Mucosa of stomach (tissue), 1 donor: Measurements from ENCODE around the gene NANS.
A peak's percentile ranks its signal among the peaks of the same experiment; 100 is the strongest.
"Not testable (repeated sequence)": the region's sequence is repeated elsewhere in the genome, so short reads cannot be mapped to it uniquely, and the experiment has no call there.

Source experiments
- H3K27me3 ChIP-seq: one replicate; pipeline ENCODE4 v1.7.0; 2013; ENCODE audit warnings: mild to moderate bottlenecking, low read length; ENCODE audit not compliant: control insufficient read depth, insufficient read depth
- H3K36me3 ChIP-seq: one replicate; pipeline ENCODE4 v1.7.0; 2013; ENCODE audit warnings: low read length; ENCODE audit not compliant: control insufficient read depth, insufficient read depth
- H3K4me1 ChIP-seq: one replicate; pipeline ENCODE4 v1.7.0; 2013; ENCODE audit warnings: mild to moderate bottlenecking, low read length; ENCODE audit not compliant: control insufficient read depth, insufficient read depth
- H3K4me3 ChIP-seq: one replicate; pipeline ENCODE4 v1.7.0; 2013; ENCODE audit warnings: low read length
- H3K9ac ChIP-seq: one replicate; pipeline ENCODE4 v1.7.0; 2013; ENCODE audit warnings: mild to moderate bottlenecking, low read length, moderate library complexity
- H3K9me3 ChIP-seq: one replicate; pipeline ENCODE4 v1.7.0; 2013; ENCODE audit warnings: mild to moderate bottlenecking, low read length, moderate library complexity; ENCODE audit not compliant: control insufficient read depth
- donor health status: Pancreatic carcinoma.

NANS gene

DNA sequence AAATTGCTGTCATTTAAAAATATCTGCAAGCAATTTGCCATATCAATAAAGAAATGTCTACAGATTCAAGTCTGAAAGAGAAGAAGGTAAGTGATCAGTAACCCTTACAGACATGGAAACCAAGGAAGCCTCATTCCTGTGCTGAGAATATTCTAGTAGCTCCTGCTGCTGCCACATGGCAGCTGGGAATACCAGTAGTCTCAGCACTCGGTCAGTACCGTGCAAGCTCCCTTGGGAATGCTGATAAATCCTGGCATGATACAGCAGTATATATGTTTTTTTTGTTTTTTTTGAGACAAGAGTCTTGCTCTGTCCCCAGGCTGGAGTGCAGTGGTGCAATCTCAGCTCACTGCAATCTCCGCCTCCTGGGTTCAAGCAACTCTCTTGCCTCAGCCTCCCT is 27.9 kb downstream of the NANS start:
- no peak overlapping the region for H3K4me3 ChIP-seq
- H3K9me3 ChIP-seq = no peaks in the 10 kb centered on the region
- no peaks in the 10 kb centered on the region for H3K27me3 ChIP-seq
- H3K36me3 ChIP-seq = peaks cover 10% of the 10 kb centered on the region
- no peak overlapping the region for H3K9ac ChIP-seq
- H3K4me1 ChIP-seq = peaks cover 28% of the 10 kb centered on the region

DNA sequence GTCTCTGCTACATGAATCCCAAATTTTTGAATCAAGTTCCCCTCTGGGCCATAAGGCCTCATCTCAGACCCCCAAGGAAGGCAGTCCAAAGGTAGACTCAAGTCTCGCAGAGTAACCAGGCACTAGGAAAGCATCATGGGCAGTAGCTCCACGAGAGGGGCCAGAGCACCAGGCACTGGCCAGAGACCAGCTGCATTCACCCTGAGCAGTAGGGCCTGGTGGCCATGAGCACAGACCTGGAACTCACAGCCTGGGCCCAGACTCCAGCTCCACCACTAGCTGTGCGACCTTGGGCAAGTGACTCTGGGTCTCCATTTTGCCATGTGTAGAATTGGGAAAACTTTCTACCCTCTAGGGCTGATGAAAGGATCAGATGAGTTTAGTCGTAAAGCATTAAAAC is 28.5 kb downstream of the NANS start:
- no peaks in the 10 kb centered on the region for H3K27me3 ChIP-seq
- no peak overlapping the region for H3K9ac ChIP-seq
- peaks cover 10% of the 10 kb centered on the region for H3K36me3 ChIP-seq
- peaks cover 28% of the 10 kb centered on the region for H3K4me1 ChIP-seq
- H3K4me3 ChIP-seq = no peak overlapping the region
- no peaks in the 10 kb centered on the region for H3K9me3 ChIP-seq

DNA sequence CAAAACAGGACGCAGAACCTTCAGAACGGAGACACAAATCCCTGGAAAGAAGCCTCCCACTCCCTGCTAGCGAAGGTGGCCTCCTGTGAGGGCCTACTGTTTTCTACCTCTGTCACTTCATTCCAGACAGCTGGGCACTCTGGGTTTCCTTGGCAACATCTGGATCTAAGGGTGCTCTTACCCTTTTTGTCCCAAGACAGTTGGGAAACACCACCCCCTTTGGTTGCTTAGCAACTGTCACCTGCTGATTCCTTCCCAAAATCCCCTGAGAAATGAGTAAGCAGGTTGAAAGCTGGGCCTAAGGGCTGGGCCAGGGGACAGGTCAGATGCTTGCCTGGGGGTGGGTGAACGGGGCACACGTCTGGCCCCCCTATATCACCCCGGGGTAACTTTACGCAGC is 29.4 kb downstream of the NANS start:
- H3K9ac ChIP-seq = no peak overlapping the region
- H3K4me1 ChIP-seq = peaks cover 23% of the 10 kb centered on the region
- no peaks in the 10 kb centered on the region for H3K27me3 ChIP-seq
- no peak overlapping the region for H3K4me3 ChIP-seq
- H3K36me3 ChIP-seq = peaks cover 6% of the 10 kb centered on the region
- H3K9me3 ChIP-seq = no peaks in the 10 kb centered on the region

DNA sequence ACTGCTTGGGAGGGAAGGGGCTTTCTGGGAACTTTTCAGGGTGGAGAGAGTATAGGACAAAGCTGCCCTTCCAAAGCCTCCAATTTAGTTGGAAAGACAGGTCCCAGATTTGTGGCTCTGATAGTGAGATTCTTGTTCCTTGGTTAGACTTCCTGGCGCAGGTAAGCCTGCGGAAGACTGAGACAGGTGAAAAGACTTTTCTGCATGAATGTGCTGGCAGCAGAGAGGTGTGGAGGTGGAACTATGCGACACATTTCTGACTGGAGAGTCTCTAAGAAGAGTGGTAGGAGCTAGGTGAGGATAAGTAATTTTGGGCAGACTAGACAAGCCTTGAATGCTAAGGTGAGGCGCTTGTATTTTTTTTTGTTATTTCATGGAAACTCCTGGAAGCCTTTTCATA is 29.9 kb downstream of the NANS start:
- H3K4me1 ChIP-seq = peaks cover 18% of the 10 kb centered on the region
- H3K9me3 ChIP-seq = no peaks in the 10 kb centered on the region
- H3K36me3 ChIP-seq = peaks cover under 1% of the 10 kb centered on the region
- H3K27me3 ChIP-seq = no peaks in the 10 kb centered on the region
- no peak overlapping the region for H3K4me3 ChIP-seq
- H3K9ac ChIP-seq = no peak overlapping the region

DNA sequence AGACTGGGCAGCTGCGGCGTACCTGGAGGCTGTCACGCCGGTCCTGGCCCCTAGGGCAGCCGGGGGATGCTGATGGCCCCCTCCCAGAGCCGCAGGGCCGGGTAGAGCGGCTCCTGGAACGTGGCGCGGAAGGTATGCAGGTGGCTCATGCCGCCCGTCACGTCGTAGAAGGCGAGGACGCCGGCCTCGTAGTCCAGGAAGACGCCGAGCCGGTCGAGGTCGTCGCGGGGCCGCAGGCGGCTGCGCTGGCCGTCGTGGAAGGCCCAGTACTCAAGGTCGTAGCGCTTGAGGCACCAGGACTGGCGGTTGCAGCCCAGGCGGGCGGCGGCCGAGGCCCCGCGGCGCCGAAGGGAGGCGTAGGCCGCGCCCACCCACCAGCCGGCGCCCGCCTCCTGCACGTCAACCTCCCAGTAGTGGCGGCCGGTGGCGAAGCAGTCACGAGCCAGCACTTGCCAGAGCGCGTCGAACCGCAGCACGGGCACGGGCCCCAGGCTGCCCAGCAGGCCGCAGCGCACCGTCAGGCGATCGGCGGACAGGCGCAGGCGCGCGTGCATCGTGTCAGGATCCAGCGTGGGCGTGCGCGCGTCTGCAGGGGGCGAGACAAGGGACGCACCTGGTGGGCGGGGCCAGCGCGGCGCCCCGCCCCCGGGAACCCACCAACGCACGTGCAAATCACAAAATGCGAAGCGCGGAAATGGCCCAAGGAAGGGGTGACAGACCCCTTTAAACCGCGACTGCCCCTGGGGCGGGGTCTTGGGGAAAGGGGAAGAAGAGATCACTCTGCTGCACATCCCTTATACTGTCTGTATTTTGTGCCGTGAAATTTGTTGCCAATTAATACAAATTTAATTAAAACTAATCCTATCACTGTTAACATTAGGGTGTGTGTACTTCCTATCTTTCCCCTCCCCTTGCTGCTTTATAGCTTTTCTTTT is 31.2 kb downstream of the NANS start:
- no peaks in the 10 kb centered on the region for H3K27me3 ChIP-seq
- H3K4me3 ChIP-seq = no peak overlapping the region
- H3K36me3 ChIP-seq = no peaks in the 10 kb centered on the region
- H3K9ac ChIP-seq = peak overlapping the region; percentile 47
- peaks cover 13% of the 10 kb centered on the region for H3K4me1 ChIP-seq
- H3K9me3 ChIP-seq = no peaks in the 10 kb centered on the region

DNA sequence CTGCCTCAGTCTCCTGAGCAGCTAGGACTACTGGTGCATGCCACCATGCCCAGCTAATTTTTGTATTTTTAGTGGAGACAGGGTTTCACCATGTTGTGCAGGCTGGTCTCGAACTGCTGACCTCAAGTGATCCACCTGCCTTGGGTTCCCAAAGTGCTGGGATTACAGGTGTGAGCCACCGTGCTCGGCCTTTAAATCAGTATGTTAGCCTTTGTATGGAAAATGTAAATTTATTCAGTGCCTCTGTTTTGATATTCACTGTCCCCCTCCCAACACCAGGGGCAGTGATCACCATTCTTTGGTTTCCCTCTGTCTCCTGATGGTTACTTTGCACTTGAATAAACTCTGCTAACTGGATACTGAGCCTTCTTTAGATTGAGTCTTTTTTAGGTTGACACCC is 34.1 kb downstream of the NANS start:
- H3K4me3 ChIP-seq = not testable (repeated sequence)
- H3K36me3 ChIP-seq = peaks cover 10% of the 10 kb centered on the region

DNA sequence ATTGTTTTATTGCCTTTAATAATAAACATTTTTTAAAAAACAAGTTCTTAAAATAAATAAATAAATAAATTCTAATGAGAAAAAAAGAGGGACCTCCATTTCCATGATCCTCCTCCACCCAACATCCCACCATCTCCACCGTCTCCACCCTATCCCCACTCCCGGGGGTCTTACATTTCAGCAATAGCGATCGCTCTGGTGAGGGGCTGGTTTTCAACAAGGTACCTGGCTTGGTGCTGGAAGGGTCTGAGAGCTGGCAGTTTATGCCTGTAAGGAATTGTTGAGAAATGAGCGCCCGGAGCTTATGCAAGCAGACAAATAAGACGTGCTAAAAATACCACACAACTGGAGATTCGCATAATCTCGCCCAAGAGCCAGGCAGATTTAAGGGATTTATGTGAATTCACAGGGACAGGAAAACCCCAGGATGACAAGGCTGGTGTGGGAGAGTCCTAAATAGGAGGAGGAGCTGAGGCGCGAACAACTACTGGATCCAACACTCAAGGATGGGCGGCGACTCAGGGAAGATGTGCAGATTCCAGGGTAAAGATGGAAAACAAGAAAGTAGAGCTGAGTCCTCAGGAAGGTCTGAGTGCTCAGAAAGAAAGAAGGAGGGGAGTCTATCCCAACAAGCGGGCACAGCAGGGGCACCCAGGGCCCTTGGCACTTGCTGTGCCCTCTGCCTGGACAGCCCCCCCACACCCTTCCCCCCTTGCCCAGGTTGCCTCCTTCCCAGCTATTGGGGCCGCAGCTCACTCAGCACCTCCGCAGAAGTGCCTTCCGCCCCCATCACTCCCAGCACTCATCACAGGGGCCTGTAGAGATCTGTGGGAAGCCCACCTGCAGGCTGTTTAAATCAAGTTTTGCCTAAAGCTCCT is 35.4 kb downstream of the NANS start:
- H3K9ac ChIP-seq = no peak overlapping the region
- no peak overlapping the region for H3K4me3 ChIP-seq
- H3K36me3 ChIP-seq = peaks cover 12% of the 10 kb centered on the region

More for the DNA sequence above, 34.1 kb downstream of the NANS start:
- not testable (repeated sequence) for H3K4me1 ChIP-seq, H3K9ac ChIP-seq, H3K27me3 ChIP-seq, H3K9me3 ChIP-seq

DNA sequence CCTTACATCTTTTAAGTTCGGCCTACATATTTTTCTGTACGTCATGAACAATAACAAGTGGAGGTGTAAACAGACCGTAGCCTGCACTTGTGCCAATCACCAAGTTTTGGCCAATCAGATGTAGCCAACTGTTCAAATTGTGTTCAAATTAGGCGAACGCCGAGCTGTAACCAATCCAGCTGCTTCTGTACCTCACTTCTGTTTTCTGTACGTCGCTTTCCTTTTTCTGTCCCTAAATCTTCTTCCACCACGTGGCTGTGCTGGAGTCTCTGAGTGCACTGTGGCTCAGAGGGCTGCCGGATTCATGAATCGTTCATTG is 36.0 kb downstream of the NANS start:
- Histone ChIP-seq H3K9me3 (no peaks in the 10 kb centered on the region), H3K27me3 (no peaks in the 10 kb centered on the region), H3K4me3 (no peak overlapping the region), H3K9ac (no peak overlapping the region), H3K4me1 (no peaks in the 10 kb centered on the region), H3K36me3 (peaks cover 12% of the 10 kb centered on the region)

More for the DNA sequence above, 35.4 kb downstream of the NANS start:
- Histone ChIP-seq H3K9me3 (no peaks in the 10 kb centered on the region), H3K4me1 (peaks cover 5% of the 10 kb centered on the region), H3K27me3 (no peaks in the 10 kb centered on the region)

DNA sequence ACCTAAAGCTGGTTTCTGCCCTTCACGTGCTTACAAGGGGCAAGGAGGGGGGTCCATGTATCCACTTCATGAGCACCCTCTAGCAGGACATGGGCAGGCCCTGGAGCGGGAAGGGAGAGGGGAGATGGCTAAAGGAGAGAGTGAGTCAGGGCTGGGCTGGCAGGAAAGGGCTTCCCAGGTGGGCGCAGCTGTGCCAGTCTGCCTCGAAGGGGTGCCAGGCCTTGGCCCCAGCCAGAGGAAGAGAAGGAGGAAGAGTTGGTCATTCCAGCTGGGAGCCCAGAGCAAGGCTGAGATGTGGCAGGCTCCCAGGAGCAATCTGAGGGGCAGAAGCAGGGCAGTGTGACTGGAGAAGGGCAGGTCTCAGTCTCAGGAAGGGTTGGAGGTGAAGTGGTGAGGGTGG is 37.8 kb downstream of the NANS start:
- Histone ChIP-seq H3K4me3 (no peak overlapping the region), H3K9me3 (no peaks in the 10 kb centered on the region), H3K4me1 (no peaks in the 10 kb centered on the region), H3K36me3 (peaks cover 12% of the 10 kb centered on the region), H3K9ac (no peak overlapping the region), H3K27me3 (no peaks in the 10 kb centered on the region)

DNA sequence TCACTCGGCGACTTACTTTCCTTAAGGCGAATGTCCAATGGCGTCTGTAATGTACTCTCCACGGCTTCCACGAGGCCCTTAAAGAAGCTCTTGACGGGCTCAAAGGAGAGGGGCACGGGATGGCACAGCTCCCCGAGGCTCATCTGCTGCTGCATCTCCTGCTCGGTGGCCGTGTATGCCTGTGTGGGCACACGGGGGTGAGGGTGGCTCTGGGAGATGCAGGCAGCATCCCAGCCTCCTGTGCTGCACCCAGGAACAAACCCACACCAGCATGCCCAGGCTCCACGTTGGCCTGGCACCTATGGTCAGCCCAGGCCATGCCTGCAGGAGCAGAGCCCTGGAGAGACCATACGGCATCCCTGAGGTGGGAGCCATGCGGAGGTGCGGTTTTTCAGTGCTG is 38.3 kb downstream of the NANS start:
- no peak overlapping the region for H3K4me3 ChIP-seq
- peaks cover 16% of the 10 kb centered on the region for H3K36me3 ChIP-seq
- H3K9me3 ChIP-seq = no peaks in the 10 kb centered on the region
- no peaks in the 10 kb centered on the region for H3K27me3 ChIP-seq
- peaks cover 4% of the 10 kb centered on the region for H3K4me1 ChIP-seq
- H3K9ac ChIP-seq = no peak overlapping the region

DNA sequence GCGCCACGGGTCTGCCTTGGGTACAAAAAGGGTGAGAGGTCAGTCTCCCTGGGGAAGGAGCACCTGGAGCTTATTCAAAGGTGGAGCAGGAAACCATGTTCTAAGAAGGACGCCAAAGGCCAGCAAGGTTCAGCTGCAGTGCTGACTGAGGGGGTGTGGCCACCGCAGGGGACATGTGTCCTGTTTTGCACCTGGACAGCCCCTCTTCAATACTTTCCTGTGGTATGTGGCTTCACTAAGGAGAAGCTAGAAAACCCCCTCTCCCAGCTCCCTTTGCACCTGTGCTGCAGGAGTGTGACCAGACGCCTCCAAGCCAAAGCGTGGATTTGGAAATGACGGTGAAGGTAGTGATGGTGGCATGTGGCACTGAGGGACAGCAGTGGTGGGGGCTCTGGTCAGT is 38.9 kb downstream of the NANS start:
- Histone ChIP-seq H3K9ac (no peak overlapping the region), H3K4me1 (peaks cover 9% of the 10 kb centered on the region), H3K4me3 (no peak overlapping the region), H3K27me3 (no peaks in the 10 kb centered on the region), H3K9me3 (no peaks in the 10 kb centered on the region), H3K36me3 (peaks cover 16% of the 10 kb centered on the region)

DNA sequence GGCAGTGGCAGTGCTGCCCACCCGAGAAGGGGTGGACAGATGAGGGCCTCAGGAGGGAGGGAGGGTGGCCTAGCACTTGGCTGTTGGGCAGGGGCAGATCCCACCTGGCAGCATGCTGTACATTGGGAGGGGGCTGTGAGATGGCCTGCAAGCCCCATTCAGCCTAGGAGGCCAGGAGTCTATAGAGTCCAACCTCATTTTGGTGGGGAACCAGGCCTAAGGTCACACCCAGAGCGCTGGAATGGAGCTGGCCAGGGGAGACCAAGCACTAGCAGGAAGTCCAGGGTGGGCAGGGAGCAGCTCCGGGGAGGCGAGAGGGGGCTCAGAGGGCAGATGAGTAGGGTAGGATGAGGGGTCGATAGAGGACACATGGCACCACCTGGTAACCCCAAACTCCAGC is 39.6 kb downstream of the NANS start:
- Histone ChIP-seq H3K4me3 (no peak overlapping the region), H3K9me3 (no peaks in the 10 kb centered on the region), H3K9ac (no peak overlapping the region), H3K4me1 (peaks cover 11% of the 10 kb centered on the region), H3K36me3 (peaks cover 16% of the 10 kb centered on the region), H3K27me3 (no peaks in the 10 kb centered on the region)
